H1 (cell line): ENCODE results near the gene MTG1. TPM values are rescaled to one million over a fixed set of nuclear protein-coding genes. Genes with fewer than 3 reads are reported as not detected.

ENCODE experiments used
- CTCF ChIA-PET: fragments of 300-600 bp; sonication (Branson Sonifier 250); formaldehyde crosslinking; loops from one replicate; lab custom pipeline; 2021; ENCODE audit not compliant: partially characterized antibody; lab: Charles Lee
- POLR2A ChIA-PET: fragments of 300-600 bp; sonication (Branson Sonifier 250); formaldehyde crosslinking; loops from one replicate; lab custom pipeline; 2021; ENCODE audit warnings: inconsistent platforms; ENCODE audit not compliant: partially characterized antibody; lab: Charles Lee
- DNase-seq, 2 experiments: peaks; one replicate each; pipeline versions ENCODE4 v3.0.0 to v3.0.0-alpha.2; 2010 to 2022; ENCODE audit warnings: low spot score in 2 of 2, low read depth in 1 of 2, mixed read lengths in 1 of 2
- FAIRE-seq: peaks from 2 replicates; lab custom pipeline; 2011; peaks lifted over from hg19 to GRCh38; lab: Jason Lieb, UNC
- H2AFZ ChIP-seq: 2 replicates; pipeline ENCODE4 v1.8.1; 2012; ENCODE audit warnings: low read length, inconsistent platforms
- H2AK5ac ChIP-seq: 2 replicates; pipeline ENCODE4 v1.6.1; 2013; ENCODE audit warnings: low read depth, low read length
- H2BK120ac ChIP-seq: replicated peaks from 2 replicates; pipeline ENCODE3; 2013; ENCODE audit warnings: low read depth, low read length, inconsistent platforms
- H2BK12ac ChIP-seq: 2 replicates; pipeline ENCODE4 v1.6.1; 2013; ENCODE audit warnings: low read depth, low read length
- H2BK15ac ChIP-seq: 2 replicates; pipeline ENCODE4 v1.6.1; 2013; ENCODE audit warnings: low read length
- H2BK20ac ChIP-seq: 2 replicates; pipeline ENCODE4 v1.6.1; 2013; ENCODE audit warnings: low read length
- H2BK5ac ChIP-seq: 2 replicates; pipeline ENCODE4 v1.6.1; 2013; ENCODE audit warnings: low read depth, low read length
- H3K14ac ChIP-seq: 2 replicates; pipeline ENCODE4 v1.6.1; 2013; ENCODE audit warnings: inconsistent platforms; ENCODE audit not compliant: insufficient read length
- H3K18ac ChIP-seq: 2 replicates; pipeline ENCODE4 v1.6.1; 2013; ENCODE audit warnings: low read length; ENCODE audit errors: extremely low read depth
- H3K23ac ChIP-seq: 2 replicates; pipeline ENCODE4 v1.6.1; 2013; ENCODE audit warnings: inconsistent platforms; ENCODE audit not compliant: insufficient read length
- H3K23me2 ChIP-seq: 2 replicates; pipeline ENCODE4 v1.6.1; 2013; ENCODE audit warnings: low read depth, low read length
- H3K27ac ChIP-seq: 2 replicates; pipeline ENCODE4 v1.6.1; 2011; ENCODE audit warnings: low read depth, low read length, inconsistent platforms
- H3K27me3 ChIP-seq, 4 experiments: replicated peaks in 1 of 4; 1 replicate in 1 of 4; 2 replicates in 3 of 4; pipeline versions ENCODE4 v1.6.1 to v1.8.1; 2011 to 2013; ENCODE audit warnings: low read length in 3 of 4, mild to moderate bottlenecking in 3 of 4, inconsistent platforms in 2 of 4, mixed read lengths in 2 of 4, moderate library complexity in 1 of 4; ENCODE audit not compliant: control insufficient read depth in 3 of 4, insufficient read depth in 3 of 4; ENCODE audit errors: extremely low read depth in 1 of 4
- H3K36me3 ChIP-seq, 4 experiments: 2 replicates each; pipeline versions ENCODE4 v1.6.1 to v1.8.1; 2011 to 2013; ENCODE audit warnings: mild to moderate bottlenecking in 4 of 4, low read length in 3 of 4, moderate library complexity in 2 of 4, control low read depth in 1 of 4, inconsistent platforms in 1 of 4; ENCODE audit not compliant: insufficient read depth in 4 of 4, control insufficient read depth in 2 of 4
- H3K4ac ChIP-seq: replicated peaks from 2 replicates; pipeline ENCODE3; 2013; ENCODE audit warnings: low read length, low read depth, mixed read lengths, inconsistent platforms; ENCODE audit not compliant: insufficient read length
- H3K4me1 ChIP-seq, 4 experiments: replicated peaks in 1 of 4; 1 replicate in 1 of 4; 2 replicates in 3 of 4; pipeline versions ENCODE4 v1.6.1 to v1.8.1; 2011 to 2013; ENCODE audit warnings: low read length in 3 of 4, inconsistent platforms in 2 of 4, mixed read lengths in 1 of 4; ENCODE audit not compliant: insufficient read depth in 4 of 4, control insufficient read depth in 3 of 4
- H3K4me2 ChIP-seq, 2 experiments: 2 replicates each; pipeline versions ENCODE4 v1.6.1 to v1.8.1; 2011 to 2013; ENCODE audit warnings: low read depth in 2 of 2, low read length in 2 of 2, control low read depth in 1 of 2, inconsistent platforms in 1 of 2, mild to moderate bottlenecking in 1 of 2; ENCODE audit not compliant: insufficient read depth in 1 of 2
- H3K4me3 ChIP-seq, 4 experiments: fragments of 200-600, 300-600 bp in 1 of 4; sonication (generic), shearing (Covaris generic), sonication (Bioruptor Twin) in 1 of 4; 2 replicates each; pipeline versions ENCODE4 v1.5.1 to v1.8.1; 2011 to 2016; ENCODE audit warnings: low read length in 4 of 4, low read depth in 3 of 4, control low read depth in 2 of 4, inconsistent platforms in 2 of 4, mild to moderate bottlenecking in 2 of 4, mixed read lengths in 1 of 4, moderate library complexity in 1 of 4; ENCODE audit not compliant: insufficient read depth in 2 of 4; ENCODE audit errors: extremely low read depth in 1 of 4
- H3K56ac ChIP-seq: replicated peaks from 2 replicates; pipeline ENCODE3; 2013; ENCODE audit warnings: low read depth, mild to moderate bottlenecking, mixed read lengths, low read length, inconsistent platforms; ENCODE audit not compliant: insufficient read length
- H3K79me1 ChIP-seq: 2 replicates; pipeline ENCODE4 v1.6.1; 2013; ENCODE audit warnings: low read depth, low read length, control low read depth
- H3K79me2 ChIP-seq, 2 experiments: 2 replicates each; pipeline versions ENCODE4 v1.6.1 to v1.8.1; 2012 to 2013; ENCODE audit warnings: low read length in 2 of 2, mild to moderate bottlenecking in 2 of 2, inconsistent platforms in 1 of 2; ENCODE audit not compliant: insufficient read depth in 2 of 2, control insufficient read depth in 1 of 2
- H3K9ac ChIP-seq, 4 experiments: replicated peaks in 1 of 4; 1 replicate in 1 of 4; 2 replicates in 3 of 4; pipeline versions ENCODE4 v1.6.1 to v1.8.1; 2011 to 2013; ENCODE audit warnings: low read depth in 3 of 4, low read length in 3 of 4, control low read depth in 2 of 4, mild to moderate bottlenecking in 2 of 4, moderate library complexity in 2 of 4, inconsistent platforms in 1 of 4; ENCODE audit errors: extremely low read depth in 1 of 4
- H3K9me3 ChIP-seq, 2 experiments: 2 replicates each; pipeline versions ENCODE4 v1.6.1 to v1.8.1; 2012 to 2013; ENCODE audit warnings: mild to moderate bottlenecking in 2 of 2, moderate library complexity in 2 of 2, control low read depth in 1 of 2, inconsistent platforms in 1 of 2, low read depth in 1 of 2, low read length in 1 of 2, mixed read lengths in 1 of 2; ENCODE audit not compliant: insufficient read depth in 2 of 2
- H4K20me1 ChIP-seq, 2 experiments: replicated peaks in 1 of 2; 2 replicates each; pipeline versions ENCODE3 to v1.8.1; 2011 to 2013; ENCODE audit warnings: inconsistent platforms in 2 of 2, low read length in 2 of 2, mild to moderate bottlenecking in 1 of 2; ENCODE audit not compliant: insufficient read depth in 2 of 2, control insufficient read depth in 1 of 2
- H4K5ac ChIP-seq: 2 replicates; pipeline ENCODE4 v1.6.1; 2013; ENCODE audit warnings: low read length, low read depth, mixed read lengths, inconsistent platforms; ENCODE audit not compliant: insufficient read length
- H4K8ac ChIP-seq: 2 replicates; pipeline ENCODE4 v1.8.0; 2013; ENCODE audit warnings: mild to moderate bottlenecking, moderate library complexity, low read length, inconsistent platforms; ENCODE audit not compliant: insufficient read depth; ENCODE audit errors: extremely low read depth
- H4K91ac ChIP-seq: replicated peaks from 2 replicates; pipeline ENCODE3; 2013; ENCODE audit warnings: low read length, mixed read lengths, inconsistent platforms; ENCODE audit not compliant: insufficient read length
- WGBS, 2 experiments: shearing (Covaris generic) in 1 of 2; methylation state at CpG; one replicate each; pipeline versions ENCODE4 v1.1.6 to v1.1.7; 2013 to 2015; ENCODE audit warnings: low lambda C conversion rate in 2 of 2, mixed read lengths in 2 of 2, inconsistent platforms in 1 of 2, low coverage in 1 of 2, missing lambda C conversion rate in 1 of 2; ENCODE audit not compliant: insufficient replicate concordance in 2 of 2, insufficient coverage in 1 of 2, insufficient read length in 1 of 2; ENCODE audit errors: extremely low coverage in 1 of 2, missing lambda C conversion rate in 1 of 2; 5-methylcytosine and 5-hydroxymethylcytosine counted together
- polyA plus RNA-seq, 7 experiments: library from polyadenylated mRNA; depleted of rRNA in 3 of 7; stranded (reverse) in 5 of 7; unstranded in 2 of 7; fragments of >200 nt in 5 of 7; fragments of 200-250 nt in 2 of 7; gene quantifications; 1 replicate in 5 of 7; 2 replicates in 1 of 7; 4 replicates in 1 of 7; pipeline versions ENCODE4 v1.2.1 to v1.2.3, GENCODE V29; 2011 to 2013; ENCODE audit warnings: missing spikeins in 2 of 7, mixed read lengths in 2 of 7
- total RNA-seq: library from RNA; stranded (reverse); fragmentation: NEBNext Ultra II Directional; extraction: Animal tissue kit (Norgen Biotek cat#: 25700); gene quantifications from 2 replicates; pipeline ENCODE4 v1.2.1, GENCODE V29; 2021

MTG1 gene
- total and polyA plus RNA-seq, 2 of the 8 experiments (the other 6 are each of a cell fraction or from before 2014, with no cell fraction given), result 56.6 to 81.6 TPM

- ChIA-PET CTCF (interaction anchor here (0.5 kb wide), 1 partner anchor 26 kb away, joined by 3 read pairs; no protein-coding TSS in a partner anchor), POLR2A (no interaction called here)
- Histone ChIP-seq H3K27ac (no peak overlapping the region), H3K9ac (no peak overlapping the region), H4K91ac (no peak overlapping the region), H3K23me2 (no peaks in the 10 kb centered on the region), H3K9me3 (peaks cover 70 to 89% of the 10 kb centered on the region in 2 experiments), H3K56ac (no peak overlapping the region), H3K27me3 (no peaks in the 10 kb centered on the region), H3K79me1 (no peaks in the 10 kb centered on the region), H3K4me2 (no peak overlapping the region), H2BK20ac (no peak overlapping the region), H2BK120ac (no peak overlapping the region), H3K23ac (no peak overlapping the region), H3K36me3 (no peaks in the 10 kb centered on the region; a peak in 1 of 8 replicates), H4K20me1 (no peaks in the 10 kb centered on the region), H3K18ac (no peak overlapping the region), H3K14ac (no peak overlapping the region), H3K4me1 (no peaks in the 10 kb centered on the region), H2BK5ac (no peak overlapping the region), H3K4ac (no peak overlapping the region), H4K5ac (no peak overlapping the region), H3K4me3 (no peak overlapping the region), H2AFZ (no peak overlapping the region), H2AK5ac (no peak overlapping the region), H2BK15ac (no peak overlapping the region), H2BK12ac (no peak overlapping the region), H3K79me2 (no peaks in the 10 kb centered on the region), H4K8ac (no peak overlapping the region)
- 85% methylated on average over 10 of the region's 10 CpGs; no CpG with 5 or more reads in 1 of the 2 experiments for WGBS, 2 experiments
- no peak for DNase-seq
- no peak for FAIRE-seq
Observed at GRCh38 chr10:133462512-133463305, 68.8 kb downstream of the MTG1 start.
